Mammary epithelial cell (primary cell): ENCODE measurements around the gene FAM25C.
"Not testable (repeated sequence)": the region's sequence is repeated elsewhere in the genome, so short reads cannot be mapped to it uniquely, and the experiment has no call there.

ENCODE experiments used
- EZH2 ChIP-seq: IDR thresholded peaks from 2 replicates; pipeline ENCODE4 v1.6.1; 2012; ENCODE audit warnings: low read length, inconsistent platforms, borderline replicate concordance
- TF ChIP-seq, protein P1 (sequence below), 2 donors: IDR thresholded peaks in 1 of 2; conservative IDR thresholded peaks in 1 of 2; 2 replicates each; pipeline ENCODE4 v1.5.1; 2011 to 2012; ENCODE audit warnings: inconsistent platforms in 2 of 2, low read length in 2 of 2, mild to moderate bottlenecking in 2 of 2, control low read depth in 1 of 2, low read depth in 1 of 2; ENCODE audit not compliant: insufficient read depth in 1 of 2; ENCODE audit errors: extremely low read depth in 1 of 2

DNA sequence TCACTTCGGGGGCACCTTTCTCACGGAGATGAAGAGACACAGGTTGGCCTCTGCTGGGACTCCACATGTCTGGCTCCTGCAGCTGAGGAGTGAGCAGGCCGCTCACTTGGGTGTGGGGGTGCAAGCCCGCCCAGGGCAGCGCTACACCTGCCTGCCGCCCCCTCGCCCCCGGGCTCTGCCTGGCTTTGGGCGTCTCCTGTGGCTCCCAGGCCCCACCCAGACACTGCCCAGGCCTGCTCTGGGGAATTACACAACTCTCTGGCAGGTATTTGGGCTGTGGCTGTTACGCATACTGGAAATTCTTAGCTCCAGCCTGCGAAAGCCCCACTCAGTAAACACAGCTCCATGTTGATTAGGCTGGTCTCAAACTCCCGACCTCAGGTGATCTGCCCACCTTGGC is 7.9 kb downstream of the FAM25C start:
- TF ChIP-seq, protein P1, sequence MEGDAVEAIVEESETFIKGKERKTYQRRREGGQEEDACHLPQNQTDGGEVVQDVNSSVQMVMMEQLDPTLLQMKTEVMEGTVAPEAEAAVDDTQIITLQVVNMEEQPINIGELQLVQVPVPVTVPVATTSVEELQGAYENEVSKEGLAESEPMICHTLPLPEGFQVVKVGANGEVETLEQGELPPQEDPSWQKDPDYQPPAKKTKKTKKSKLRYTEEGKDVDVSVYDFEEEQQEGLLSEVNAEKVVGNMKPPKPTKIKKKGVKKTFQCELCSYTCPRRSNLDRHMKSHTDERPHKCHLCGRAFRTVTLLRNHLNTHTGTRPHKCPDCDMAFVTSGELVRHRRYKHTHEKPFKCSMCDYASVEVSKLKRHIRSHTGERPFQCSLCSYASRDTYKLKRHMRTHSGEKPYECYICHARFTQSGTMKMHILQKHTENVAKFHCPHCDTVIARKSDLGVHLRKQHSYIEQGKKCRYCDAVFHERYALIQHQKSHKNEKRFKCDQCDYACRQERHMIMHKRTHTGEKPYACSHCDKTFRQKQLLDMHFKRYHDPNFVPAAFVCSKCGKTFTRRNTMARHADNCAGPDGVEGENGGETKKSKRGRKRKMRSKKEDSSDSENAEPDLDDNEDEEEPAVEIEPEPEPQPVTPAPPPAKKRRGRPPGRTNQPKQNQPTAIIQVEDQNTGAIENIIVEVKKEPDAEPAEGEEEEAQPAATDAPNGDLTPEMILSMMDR (conservative IDR thresholded peaks at IDR 0.05 in 1 of 2, IDR thresholded peaks at IDR 0.05 in 1 of 2; ENCODE audit: extremely low read depth in 1 of 2, insufficient read depth in 1 of 2, low read depth in 1 of 2, low read length in 2 of 2) = not testable (repeated sequence)
- not testable (repeated sequence) for TF ChIP-seq EZH2
